Measurements from ENCODE around the gene PRKCI.

DNA sequence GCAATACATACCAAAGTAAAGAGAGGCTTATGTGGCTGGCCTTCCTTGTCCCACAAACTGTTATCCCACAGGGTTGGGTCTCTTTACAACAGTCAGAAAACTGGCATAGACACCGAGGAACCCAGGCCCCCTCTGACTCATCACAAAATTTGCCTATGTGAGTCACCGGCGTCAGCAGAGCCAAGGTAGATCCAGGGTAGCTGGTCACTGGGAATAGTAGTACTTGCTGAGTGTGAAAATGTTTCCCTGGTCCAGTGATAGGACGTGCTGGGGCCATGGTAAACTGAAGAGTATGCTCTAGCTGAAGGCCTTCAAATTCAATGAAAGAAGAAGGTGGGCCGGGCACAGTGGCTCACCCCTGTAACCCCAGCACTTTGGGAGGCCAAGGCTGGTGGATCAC lies 108.1 kb downstream of the PRKCI start:
- no peak for TF ChIP-seq EZH2phosphoT487 (IDR thresholded peaks at IDR 0.05; ENCODE audit: insufficient read depth, low read depth)
- TF ChIP-seq EZH2 (IDR thresholded peaks at IDR 0.05; ENCODE audit: insufficient read depth, poor library complexity, severe bottlenecking) = no peak
